Measurements from ENCODE around the gene CLCN3.
"Not testable (repeated sequence)": the region's sequence is repeated elsewhere in the genome, so short reads cannot be mapped to it uniquely, and the experiment has no call there.

CLCN3 gene

DNA sequence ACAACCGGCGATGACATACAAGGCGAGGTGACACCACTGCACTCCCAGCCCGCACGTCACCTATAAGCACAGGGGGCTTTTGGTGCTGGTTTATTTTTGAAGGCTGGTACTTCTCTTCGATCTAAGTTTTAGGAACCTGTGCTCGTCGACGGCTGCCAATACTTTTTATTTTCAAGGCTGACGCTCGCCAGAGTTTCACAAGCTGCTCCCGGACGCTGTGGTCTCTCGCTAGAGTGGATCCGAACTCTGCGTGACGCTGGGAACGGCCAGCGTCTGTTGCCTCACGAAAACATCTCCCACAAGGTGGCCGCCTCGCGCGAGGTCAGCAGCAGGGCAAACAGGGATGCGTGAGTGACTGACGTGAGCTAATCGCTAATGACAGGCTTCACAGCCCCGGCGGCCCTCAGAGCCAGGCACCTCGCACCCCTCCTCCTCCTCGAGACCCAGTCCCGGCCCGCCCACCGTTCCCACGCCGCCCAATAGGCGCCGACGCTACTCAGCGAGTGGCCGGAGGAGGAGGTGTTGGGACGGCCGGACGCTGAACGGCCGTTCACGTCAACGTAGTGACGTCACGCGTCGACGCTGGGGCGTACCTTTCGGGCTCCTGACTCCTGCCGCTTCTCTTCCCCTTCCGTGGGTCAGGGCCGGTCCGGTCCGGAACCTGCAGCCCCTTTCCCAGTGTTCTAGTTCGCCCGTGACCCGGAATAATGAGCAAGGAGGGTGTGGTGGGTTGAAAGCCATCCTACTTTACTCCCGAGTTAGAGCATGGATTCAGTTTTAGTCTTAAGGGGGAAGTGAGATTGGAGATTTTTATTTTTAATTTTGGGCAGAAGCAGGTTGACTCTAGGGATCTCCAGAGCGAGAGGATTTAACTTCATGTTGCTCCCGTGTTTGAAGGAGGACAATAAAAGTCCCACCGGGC lies at the start of gene CLCN3:
Gene CLCN3 (plus strand): TSS at position 621 of the 922 bp plus-strand sequence. CDS start 15,351 bp downstream, outside the sequence.
- DNase-seq (ENCODE audit: low read depth), result peak; percentile 87

DNA sequence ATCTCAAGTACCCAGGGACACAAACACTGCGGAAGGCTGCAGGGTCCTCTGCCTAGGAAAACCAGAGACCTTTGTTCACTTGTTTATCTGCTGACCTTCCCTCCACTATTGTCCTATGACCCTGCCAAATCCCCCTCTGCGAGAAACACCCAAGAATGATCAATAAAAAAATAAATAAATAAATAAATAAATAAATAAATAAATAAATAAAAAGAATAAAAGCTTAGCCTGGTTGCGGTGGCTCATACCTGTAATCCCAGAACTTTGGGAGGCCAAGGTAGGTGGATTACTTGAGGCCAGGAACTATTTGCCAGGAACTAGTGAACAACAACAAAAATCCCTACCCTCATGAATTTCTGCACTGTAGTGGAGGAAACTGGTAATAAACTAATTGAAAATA lies 49.4 kb upstream of the CLCN3 start:
- not testable (repeated sequence) for DNase-seq (ENCODE audit: low read depth)

DNA sequence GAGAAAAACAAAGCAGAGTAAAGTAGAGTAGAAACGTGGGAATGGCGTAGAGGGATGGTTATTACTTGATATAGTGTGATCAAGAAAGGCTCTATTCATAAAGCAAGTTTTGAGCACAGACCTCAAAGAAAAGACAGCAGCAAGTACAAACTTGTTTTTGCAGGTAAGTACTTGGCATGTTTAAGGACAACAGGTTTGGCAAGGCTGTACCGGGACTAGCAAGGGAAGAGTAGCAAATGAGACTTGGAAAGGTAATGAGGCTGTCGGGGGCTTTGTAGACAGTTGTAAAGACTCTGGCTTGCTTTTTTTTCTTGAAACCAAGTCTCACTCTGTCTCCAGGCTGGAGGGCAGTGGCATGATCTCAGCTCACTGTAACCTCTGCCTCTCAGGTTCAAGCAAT lies 48.9 kb upstream of the CLCN3 start:
- no peak for DNase-seq (ENCODE audit: low read depth)

DNA sequence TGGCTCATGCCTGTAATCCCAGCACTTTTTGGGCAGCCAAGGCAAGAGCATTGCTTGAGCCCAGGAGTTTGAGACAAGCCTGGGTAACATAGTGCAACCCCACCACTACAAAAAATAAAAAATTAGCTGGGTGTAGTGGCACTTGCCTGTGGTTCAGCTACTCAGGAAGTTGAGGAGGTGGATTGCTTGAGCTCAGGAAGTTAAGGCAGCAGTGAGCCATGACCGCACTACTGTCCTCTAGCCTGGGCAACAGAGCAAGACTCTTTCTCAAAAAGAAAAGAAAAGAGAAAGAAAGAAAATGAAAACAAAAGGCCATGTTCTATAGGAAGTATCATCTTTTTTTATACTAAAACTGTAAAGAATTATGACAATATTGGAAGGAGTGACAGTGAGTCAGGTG lies 46.5 kb upstream of the CLCN3 start:
- DNase-seq (ENCODE audit: low read depth), result no peak

DNA sequence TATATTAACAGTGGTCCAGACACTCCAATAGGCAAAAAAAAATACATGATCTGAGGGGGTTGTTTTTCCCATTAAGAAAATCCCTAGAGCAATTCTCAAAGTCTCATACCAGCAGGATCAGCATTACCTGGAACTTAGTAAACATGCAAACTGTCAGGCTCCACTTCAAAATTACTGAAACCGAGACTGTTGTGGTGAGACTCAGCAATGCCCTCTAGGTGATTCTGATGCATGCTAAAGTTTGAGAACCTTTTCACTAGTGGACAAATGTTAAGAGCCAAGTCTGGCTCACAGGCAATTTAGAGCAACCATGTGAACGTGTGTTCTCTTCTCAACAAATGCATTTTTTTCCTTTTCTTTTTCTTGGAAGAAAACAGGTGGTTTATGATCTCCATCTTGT lies 38.2 kb upstream of the CLCN3 start:
- no peak for DNase-seq (ENCODE audit: low read depth)

DNA sequence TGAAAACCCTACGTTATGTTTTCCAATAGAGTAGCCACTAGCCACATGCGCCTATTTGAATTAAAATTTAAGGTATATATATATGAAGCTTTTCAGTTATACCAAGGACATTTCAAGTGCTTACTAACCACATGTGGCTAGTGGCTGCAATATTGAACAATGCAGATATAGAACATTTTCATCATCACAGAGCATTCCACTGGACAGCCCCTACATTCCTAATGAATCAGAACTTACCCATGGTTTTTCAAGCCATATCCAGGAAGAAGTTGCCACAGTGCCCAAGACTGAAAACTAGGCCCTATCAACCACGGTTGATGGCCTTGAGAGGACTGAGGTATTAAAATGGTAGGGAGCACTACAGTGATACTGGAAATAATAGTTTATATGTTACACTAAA lies 37.7 kb upstream of the CLCN3 start:
- no peak for DNase-seq (ENCODE audit: low read depth)

DNA sequence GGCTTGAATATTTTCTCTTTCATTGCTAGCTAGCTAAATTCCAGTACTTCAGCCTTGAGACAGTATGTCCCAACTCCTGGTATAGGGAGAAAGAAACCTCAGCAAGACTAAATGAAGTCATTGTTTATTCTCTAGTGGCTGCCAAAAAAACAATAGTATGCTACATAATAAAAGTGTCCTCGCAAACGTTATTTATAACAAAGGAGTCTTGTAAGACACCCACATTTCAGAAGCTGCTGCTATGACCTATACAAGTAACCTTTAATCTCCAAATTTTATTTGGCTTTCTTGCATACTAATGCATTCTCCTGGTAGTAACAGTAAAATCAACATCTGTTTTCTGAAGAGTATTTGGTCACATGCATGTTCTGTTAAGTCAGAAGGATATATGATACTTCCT lies 36.8 kb upstream of the CLCN3 start:
- DNase-seq (ENCODE audit: low read depth), result no peak

DNA sequence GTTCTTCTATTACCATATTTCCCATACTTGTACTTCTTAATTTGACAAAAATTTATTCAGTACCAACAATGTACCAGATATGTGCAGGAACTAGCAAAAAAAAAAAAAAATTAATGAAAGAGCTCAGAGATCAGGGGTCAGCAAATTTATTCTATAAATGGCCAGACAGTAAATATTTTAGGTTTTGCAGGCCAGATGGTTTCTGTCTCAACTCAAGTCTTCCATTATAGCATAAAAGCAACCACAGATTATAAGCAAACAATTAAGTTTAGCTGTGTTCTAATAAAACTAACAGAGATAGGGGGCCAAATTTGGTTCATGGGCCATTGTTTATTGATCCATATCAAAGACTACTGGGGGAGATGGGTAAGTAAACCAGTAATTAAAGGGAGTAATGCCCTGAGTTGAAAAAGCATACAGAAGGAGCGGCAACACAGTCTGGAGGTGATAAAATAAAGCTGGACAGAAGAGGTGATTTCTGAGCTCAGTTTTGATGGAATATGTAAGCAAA lies 27.3 kb upstream of the CLCN3 start:
- no peak for DNase-seq (ENCODE audit: low read depth)

DNA sequence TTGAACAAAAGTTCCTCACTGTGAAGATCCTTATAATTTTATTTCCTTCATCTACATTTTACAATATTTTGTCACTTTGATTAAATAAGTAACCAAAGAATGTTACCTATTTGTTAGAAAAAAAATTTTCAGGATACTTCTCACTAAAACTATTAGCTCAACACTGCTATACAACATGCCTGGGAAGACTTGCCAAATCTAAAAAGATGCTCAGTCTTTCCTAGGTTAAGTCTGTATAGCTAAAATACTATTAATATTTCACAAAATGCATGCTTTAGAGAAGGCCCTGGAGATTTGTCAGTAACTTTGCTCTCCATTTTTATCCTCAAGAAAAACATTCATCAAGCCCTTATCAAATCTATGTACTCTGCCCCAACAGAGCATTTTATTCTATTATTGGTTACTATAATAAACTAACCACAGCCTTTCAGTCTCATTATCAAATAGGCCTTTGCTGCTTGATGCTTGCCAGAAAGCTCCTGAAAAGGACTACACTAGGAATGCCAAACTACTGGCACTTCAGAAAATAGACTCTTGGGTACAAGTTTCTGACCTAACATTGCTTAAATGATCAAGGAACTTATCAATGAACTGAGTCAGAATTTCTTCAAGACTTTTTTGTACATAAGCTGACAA lies 25.7 kb upstream of the CLCN3 start:
- DNase-seq (ENCODE audit: low read depth), result no peak

DNA sequence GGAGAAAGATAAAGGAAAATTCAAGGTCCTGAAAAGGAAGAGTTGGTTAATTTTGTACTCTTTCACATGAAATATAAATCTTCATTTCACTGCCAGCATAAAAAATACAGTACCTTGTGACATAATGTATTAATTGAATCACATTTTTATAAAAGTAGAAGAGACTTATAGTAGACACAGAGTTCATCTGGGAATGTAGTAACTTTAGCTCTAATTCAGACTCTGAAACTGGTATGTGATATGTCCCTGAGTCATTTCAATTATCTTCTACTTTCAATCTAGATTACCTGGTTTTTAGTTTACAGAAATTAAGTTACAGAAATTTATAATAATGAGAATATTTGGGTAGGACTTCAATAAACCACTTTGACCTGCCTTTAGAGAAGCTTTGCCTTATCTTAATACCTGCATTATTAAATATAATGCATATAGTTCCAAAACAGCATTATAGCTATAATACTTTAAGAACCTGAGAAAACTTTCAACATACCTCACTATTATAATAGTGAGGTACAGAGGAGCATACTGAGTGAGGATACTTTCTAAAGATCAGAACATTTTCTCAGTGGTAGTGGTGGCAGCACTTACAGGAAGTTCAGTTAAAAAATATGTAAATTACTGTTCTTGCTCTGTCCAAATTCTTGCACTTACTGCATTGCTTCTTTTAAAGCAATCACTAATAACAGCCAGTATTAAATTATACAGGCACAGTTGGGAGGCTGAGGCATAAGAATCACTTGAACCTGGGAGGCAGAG lies 19.2 kb upstream of the CLCN3 start:
- DNase-seq (ENCODE audit: low read depth), result no peak

DNA sequence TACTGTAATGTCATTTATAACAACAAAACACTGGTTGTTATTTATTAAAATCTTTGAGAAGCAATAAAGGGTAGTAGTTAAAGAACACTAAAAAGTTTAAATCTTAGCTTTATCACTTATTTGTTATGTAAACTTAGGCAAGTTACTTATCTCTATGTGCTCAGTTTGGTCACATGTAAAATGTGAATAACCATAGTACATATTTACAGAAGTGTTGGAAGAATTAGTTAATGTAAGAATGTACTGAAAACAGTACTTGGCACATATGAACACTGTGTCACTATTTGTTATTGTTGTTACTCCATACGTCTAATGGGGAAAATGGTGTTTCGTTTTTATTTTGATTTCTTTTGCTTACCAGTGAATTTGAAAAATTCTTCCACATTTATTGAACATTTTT lies 17.1 kb upstream of the CLCN3 start:
- no peak for DNase-seq (ENCODE audit: low read depth)

DNA sequence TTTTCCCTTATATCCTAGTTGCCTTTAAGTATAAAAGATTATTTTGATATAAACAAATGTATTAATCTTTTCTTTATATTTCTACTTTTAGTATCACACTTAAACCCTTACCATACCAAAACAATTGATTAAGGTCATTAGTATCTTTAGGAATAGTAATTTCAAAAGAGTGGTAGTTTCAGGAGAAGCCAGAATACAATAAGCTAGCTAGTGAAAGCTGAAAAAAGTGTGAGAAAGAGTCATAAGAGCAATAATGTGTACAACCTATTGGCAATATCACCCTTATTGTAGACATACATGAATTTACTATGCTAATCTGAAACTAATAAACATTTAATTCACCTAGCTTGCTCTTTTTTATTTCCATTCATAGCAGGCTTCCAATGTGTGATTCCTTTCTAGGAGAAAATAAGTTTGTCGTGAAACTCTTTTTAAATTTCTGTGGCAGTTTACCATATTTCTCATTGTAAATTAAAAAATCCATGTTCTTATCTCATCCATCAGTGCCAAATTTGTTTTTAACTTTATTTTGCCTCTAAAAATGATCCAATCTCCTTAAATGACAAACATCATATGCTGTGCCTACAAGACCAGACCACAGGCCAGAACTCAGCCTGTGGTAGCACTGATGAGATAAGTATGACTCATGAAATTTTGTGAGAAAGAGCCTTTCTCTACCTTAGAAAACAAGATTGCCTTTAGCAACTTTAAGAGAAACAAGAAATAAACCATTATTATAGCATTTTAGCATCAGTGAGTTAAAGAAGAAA lies 16.1 kb upstream of the CLCN3 start:
- no peak for DNase-seq (ENCODE audit: low read depth)

DNA sequence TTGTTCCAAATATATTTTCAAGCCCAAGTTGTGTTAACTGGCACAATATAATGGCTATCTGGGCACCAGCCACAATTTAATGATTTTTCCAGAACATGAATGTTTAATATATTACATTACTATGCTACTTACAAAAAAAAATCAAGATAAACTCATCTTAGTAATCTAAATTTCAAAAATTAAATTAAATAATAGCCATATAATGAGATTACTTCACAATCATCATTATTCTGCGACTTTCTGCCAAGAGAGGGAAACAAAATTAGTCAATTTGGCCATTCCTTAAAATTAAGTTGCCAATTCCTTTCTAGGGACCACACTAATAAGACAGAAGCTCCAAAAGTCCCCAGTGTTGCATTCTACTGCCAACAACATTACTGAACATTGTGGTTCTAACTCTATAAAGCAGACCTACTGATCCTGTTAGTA lies 15.5 kb upstream of the CLCN3 start:
- no peak for DNase-seq (ENCODE audit: low read depth)

DNA sequence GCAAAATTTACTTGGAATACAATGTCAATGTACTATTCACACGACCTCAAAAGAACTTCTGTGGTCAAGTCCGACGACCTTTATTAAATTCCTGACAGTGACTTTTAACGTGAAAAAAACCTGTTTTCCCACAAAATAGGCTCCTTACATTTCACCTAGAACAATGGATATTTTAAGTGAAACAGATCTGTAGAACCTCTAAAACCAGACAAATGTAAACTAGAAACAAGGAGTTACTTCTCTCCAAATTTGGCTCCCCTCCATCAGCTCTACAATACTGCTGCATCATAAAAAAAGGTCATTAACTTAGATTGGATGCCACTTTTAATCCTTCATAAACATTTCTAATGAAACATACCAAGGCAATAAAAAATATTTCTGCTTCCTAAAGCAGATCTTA lies 9.2 kb upstream of the CLCN3 start:
- DNase-seq (ENCODE audit: low read depth), result no peak

DNA sequence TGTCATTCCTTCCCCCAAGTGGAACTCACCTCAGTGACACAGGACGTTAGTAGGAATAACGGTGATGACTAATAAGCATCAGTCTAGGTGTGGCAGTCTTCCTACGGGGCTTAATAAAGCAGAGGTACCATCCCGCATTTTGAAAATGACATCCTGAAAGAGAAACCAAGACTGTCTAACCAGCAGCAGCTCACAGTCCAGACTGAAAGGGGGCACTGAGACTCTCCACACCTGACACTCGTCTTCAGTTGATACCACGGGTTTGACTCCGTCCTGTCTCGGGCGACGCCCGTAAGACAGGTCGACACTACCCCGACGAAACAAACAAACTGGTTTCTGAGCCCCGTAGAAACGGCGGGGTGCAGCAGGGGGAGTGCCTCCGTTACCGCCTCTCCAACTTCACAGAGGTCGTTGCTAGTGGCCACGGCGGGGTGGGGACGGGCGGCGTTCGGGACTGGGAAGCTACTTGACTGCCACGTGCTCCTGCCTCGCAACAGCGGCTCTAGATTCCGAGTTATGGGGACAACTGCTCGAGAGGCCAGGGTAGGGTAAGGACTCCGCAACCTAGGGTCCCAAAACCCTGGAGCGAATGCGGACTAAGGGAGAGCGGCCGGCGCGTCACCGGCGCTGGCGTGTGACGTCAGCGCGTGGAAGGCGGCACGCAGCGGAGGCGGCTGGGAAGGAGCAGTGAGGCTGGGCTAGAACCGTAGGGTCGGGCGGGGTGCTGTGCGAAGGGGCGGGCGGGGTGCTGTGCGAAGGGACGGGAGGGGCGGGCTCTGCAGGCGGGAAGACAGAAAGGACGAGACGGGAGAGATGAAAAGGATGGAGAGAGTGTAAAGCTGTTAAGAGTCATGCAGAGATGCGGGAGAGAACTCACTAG lies 8.1 kb upstream of the CLCN3 start, which contains the start of gene NEK1:
Gene NEK1 (minus strand): TSS at position 593 of the 880 bp plus-strand sequence. CDS start 9,953 bp downstream, outside the sequence.
- peak; percentile 84 for DNase-seq (ENCODE audit: low read depth)

DNA sequence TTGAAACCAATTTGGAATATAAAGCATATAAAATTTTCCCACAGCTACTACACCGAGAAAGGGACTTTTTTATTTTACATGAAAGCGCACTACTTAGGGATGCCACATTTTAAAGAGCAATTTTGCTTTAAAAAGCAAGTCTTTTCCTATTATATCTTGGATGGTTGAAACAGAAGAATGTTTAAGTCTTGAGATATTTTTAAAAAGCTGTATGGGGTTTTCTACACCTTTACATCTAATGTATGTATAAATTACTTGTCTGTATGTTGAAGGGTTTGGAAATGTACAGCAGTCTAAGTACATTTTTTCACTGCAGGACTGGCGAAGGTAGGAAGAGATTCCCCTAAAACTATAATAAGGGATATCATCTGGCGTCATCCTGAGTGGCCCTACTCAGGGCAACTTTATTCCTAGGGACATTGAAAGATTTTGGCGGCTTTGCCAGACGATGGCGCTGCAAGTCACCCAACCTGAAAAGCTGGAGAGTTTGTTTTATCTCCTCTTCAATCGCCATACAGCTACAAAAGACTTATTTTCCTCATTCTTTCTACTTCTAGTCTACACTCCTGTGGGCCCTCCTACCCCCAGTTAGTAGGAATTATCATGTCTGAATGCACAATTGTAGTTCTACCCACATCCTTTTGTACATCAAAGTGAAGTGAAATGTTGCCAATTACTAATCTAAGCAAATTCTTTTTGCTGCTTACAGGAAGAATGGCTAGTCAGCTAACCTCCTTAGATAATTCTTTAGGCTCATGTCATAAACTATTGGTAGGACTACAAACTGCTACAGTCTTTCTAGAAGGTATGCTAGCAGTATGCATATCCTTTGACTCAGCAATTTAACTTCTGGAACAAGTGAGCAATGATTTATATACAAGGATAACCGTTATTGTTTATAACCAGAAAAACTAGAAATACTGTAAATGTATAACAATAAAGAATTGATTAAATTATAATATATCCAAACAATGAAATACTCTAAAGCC lies 7.2 kb upstream of the CLCN3 start:
- peak; percentile 56 for DNase-seq (ENCODE audit: low read depth)

DNA sequence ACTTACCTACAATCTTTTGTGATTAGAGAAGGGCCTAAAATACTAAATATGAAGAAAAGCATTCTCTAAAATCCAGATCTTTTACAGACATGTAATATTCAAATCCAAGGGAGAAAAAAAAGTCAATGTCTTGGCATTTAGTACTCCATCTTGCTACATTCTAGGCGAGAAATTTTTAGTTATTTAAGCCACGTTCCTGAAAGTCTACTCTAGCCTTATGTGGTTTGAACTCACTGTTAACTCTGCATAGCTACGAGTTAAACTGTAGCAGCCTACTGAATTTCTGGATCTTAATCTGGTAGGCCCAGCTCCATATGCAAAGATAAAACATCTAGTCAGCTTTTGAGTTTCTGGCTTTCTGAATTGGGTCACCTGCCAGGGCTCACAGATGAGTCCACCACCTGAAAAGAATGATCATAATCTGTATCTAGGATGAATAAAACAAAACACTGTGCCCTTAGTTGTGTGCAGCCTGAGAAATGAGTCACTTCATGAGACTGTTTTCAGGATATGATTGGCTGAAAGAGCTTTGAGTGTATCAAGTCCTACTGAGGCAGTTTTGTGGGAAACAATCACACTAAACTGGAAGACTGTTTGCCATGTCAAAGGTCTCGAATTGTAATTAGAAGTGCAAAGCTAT lies 4.8 kb upstream of the CLCN3 start:
- no peak for DNase-seq (ENCODE audit: low read depth)

DNA sequence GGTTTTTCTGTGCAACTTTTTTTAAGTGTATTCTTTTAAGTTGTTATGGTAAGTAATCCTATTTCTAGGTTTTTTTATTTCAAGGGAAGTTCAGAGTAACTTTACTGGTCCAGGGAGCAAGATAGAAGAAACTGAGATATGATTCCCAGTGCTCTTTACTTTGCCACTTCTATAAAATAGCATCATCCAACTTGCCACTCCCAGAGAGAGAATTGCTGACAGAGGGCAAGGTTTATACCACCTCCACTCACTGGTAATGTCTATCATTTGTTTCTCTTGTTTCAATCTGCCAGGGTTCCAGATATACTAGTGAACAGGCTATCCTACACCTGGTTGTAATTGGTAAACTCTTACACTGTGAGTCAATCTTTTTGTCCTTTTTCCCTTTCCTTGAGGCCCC lies 3.5 kb upstream of the CLCN3 start:
- DNase-seq (ENCODE audit: low read depth), result no peak

DNA sequence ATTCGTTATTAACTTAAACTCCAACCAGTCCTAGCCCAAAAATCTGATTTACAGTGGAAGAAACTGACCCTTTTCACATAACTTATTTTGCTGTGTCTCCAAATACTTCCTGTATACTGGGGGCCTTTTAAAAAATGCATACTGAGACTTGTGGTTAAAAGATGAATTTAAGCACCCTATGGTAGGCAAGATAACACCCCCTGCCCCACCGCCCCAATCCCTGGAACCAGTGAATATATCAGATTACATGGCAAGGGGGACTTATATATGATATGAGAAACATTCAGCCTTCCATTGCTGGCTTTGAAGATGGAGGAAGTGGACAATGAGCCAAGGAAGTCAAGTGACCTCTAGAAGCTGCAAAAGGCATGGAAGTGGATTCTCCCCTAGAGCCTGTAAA lies 3.1 kb upstream of the CLCN3 start:
- no peak for DNase-seq (ENCODE audit: low read depth)
